ENCODE results near the gene CABP4.

Gene CABP4

GRCh38 chr11:67451658-67451976 lies 3.5 kb upstream of the CABP4 start:
- no peak for DNase-seq (ENCODE audit: low read depth in 2 of 2)
- no peak for TF ChIP-seq CTCF (IDR thresholded peaks at IDR 0.05; ENCODE audit: low read depth, low read length)
- no peak overlapping the region for H3K4me3 ChIP-seq (replicated peaks in 1 of 2; ENCODE audit: low read depth in 2 of 2, low read length in 2 of 2)

GRCh38 chr11:67452141-67452952 lies 2.8 kb upstream of the CABP4 start, which contains the start of gene GPR152:
Gene GPR152 (minus strand): TSS chr11:67452729. CDS start chr11:67452724, 5 bp downstream.
- TF ChIP-seq CTCF (IDR thresholded peaks at IDR 0.05; ENCODE audit: low read depth, low read length): no peak
- no peak within 1 kb of the TSS for H3K4me3 ChIP-seq (replicated peaks in 1 of 2; ENCODE audit: low read depth in 2 of 2, low read length in 2 of 2)
- no peak for DNase-seq (ENCODE audit: low read depth in 2 of 2)

GRCh38 chr11:67453816-67454732 lies 1.1 kb upstream of the CABP4 start:
- no peak for TF ChIP-seq CTCF (IDR thresholded peaks at IDR 0.05; ENCODE audit: low read depth, low read length)
- no peak for DNase-seq (ENCODE audit: low read depth in 2 of 2)
- no peak overlapping the region for H3K4me3 ChIP-seq (replicated peaks in 1 of 2; ENCODE audit: low read depth in 2 of 2, low read length in 2 of 2)

GRCh38 chr11:67456068-67456705 lies 1.0 kb downstream of the CABP4 start:
- H3K4me3 ChIP-seq (replicated peaks in 1 of 2; ENCODE audit: low read depth in 2 of 2, low read length in 2 of 2): no peak overlapping the region
- TF ChIP-seq CTCF (IDR thresholded peaks at IDR 0.05; ENCODE audit: low read depth, low read length): no peak
- no peak for DNase-seq (ENCODE audit: low read depth in 2 of 2)

- TF ChIP-seq CTCF (IDR thresholded peaks at IDR 0.05; ENCODE audit: low read depth, low read length): no peak
- DNase-seq (ENCODE audit: low read depth in 2 of 2): no peak
- no peak overlapping the region for H3K4me3 ChIP-seq (replicated peaks in 1 of 2; ENCODE audit: low read depth in 2 of 2, low read length in 2 of 2)
Measured at GRCh38 chr11:67457453-67457852, 2.3 kb downstream of the CABP4 start.

GRCh38 chr11:67458266-67458665 lies 3.1 kb downstream of the CABP4 start:
- no peak for DNase-seq (ENCODE audit: low read depth in 2 of 2)
- TF ChIP-seq CTCF (IDR thresholded peaks at IDR 0.05; ENCODE audit: low read depth, low read length): no peak
- H3K4me3 ChIP-seq (replicated peaks in 1 of 2; ENCODE audit: low read depth in 2 of 2, low read length in 2 of 2): no peak overlapping the region

Measured in cardiac fibroblast (primary cell).